ENCODE results near the gene NOSIP.

Gene NOSIP

GRCh38 chr19:49514151-49514550 is 66.2 kb downstream of the NOSIP start:
- no peak for DNase-seq (ENCODE audit: low read depth in 2 of 3, low spot score in 2 of 3)

- no peak for DNase-seq (ENCODE audit: low read depth in 2 of 3, low spot score in 2 of 3)
Observed at GRCh38 chr19:49513746-49514118, 66.6 kb downstream of the NOSIP start.

GRCh38 chr19:49512970-49513745 is 67.2 kb downstream of the NOSIP start:
- DNase-seq (ENCODE audit: low read depth in 2 of 3, low spot score in 2 of 3), result no peak

GRCh38 chr19:49507803-49508494 is 72.4 kb downstream of the NOSIP start:
- no peak for DNase-seq (ENCODE audit: low read depth in 2 of 3, low spot score in 2 of 3)

- DNase-seq (ENCODE audit: low read depth in 2 of 3, low spot score in 2 of 3), result peak in 1 of 3 experiments; percentile 69
Observed at GRCh38 chr19:49506575-49507105, 73.7 kb downstream of the NOSIP start.
